Measurements from ENCODE around the gene WDR36. TPM values are rescaled to one million over a fixed set of nuclear protein-coding genes. Genes with fewer than 3 reads are reported as not detected.

WDR36 gene
- polyA plus RNA-seq, 1 experiment: 8.5 TPM

GRCh38 chr5:111070272-111071134 lies 21.6 kb upstream of the WDR36 start:
- Histone ChIP-seq H3K27me3 (ENCODE audit: control insufficient read depth, insufficient read depth, low read length) (peaks cover 20% of the 10 kb centered on the region), H3K36me3 (ENCODE audit: control insufficient read depth, insufficient read depth, low read length) (no peaks in the 10 kb centered on the region), H3K4me3 (ENCODE audit: low read depth, low read length) (0 out of 2 replicates have a peak overlapping the region, but pooled peaks have one; percentile 12)
- CTCF ChIA-PET: interaction anchor here (1.6 kb wide), 1 partner anchor 12 kb away, joined by 3 read pairs; no protein-coding TSS in a partner anchor
- DNase-seq (ENCODE audit: low read depth): no peak
- TF ChIP-seq CTCF (IDR thresholded peaks at IDR 0.05; ENCODE audit: insufficient read depth, low read depth, low read length): no peak
- POLR2A ChIA-PET: no interaction called here

GRCh38 chr5:111071413-111071812 lies 20.7 kb upstream of the WDR36 start, which contains the start of gene TSLP:
TSLP (plus strand) TSS chr5:111071713; CDS start chr5:111071891, 178 bp downstream.
- ChIA-PET CTCF (no interaction called here), POLR2A (no interaction called here)
- H3K27me3 ChIP-seq (ENCODE audit: control insufficient read depth, insufficient read depth, low read length): peaks cover 20% of the 10 kb centered on the region
- H3K4me3 ChIP-seq (ENCODE audit: low read depth, low read length): 0 out of 2 replicates have a peak within 1 kb of the TSS, but pooled peaks have one; percentile 12
- H3K36me3 ChIP-seq (ENCODE audit: control insufficient read depth, insufficient read depth, low read length): no peaks in the 10 kb centered on the region
- DNase-seq (ENCODE audit: low read depth): no peak
- no peak for TF ChIP-seq CTCF (IDR thresholded peaks at IDR 0.05; ENCODE audit: insufficient read depth, low read depth, low read length)

GRCh38 chr5:111072949-111073682 lies 19.0 kb upstream of the WDR36 start:
- POLR2A ChIA-PET: no interaction called here
- H3K4me3 ChIP-seq (ENCODE audit: low read depth, low read length): peak overlapping the region; percentile 44
- no peak for TF ChIP-seq CTCF (IDR thresholded peaks at IDR 0.05; ENCODE audit: insufficient read depth, low read depth, low read length)
- peaks cover 22% of the 10 kb centered on the region for H3K27me3 ChIP-seq (ENCODE audit: control insufficient read depth, insufficient read depth, low read length)
- DNase-seq (ENCODE audit: low read depth): no peak
- H3K36me3 ChIP-seq (ENCODE audit: control insufficient read depth, insufficient read depth, low read length): no peaks in the 10 kb centered on the region
- CTCF ChIA-PET: interaction anchor here (0.6 kb wide), 1 partner anchor 335 kb away, joined by 3 read pairs; no protein-coding TSS in a partner anchor

- Histone ChIP-seq H3K27me3 (ENCODE audit: control insufficient read depth, insufficient read depth, low read length) (peaks cover 22% of the 10 kb centered on the region), H3K36me3 (ENCODE audit: control insufficient read depth, insufficient read depth, low read length) (no peaks in the 10 kb centered on the region), H3K4me3 (ENCODE audit: low read depth, low read length) (no peak overlapping the region)
- no peak for TF ChIP-seq CTCF (IDR thresholded peaks at IDR 0.05; ENCODE audit: insufficient read depth, low read depth, low read length)
- DNase-seq (ENCODE audit: low read depth): no peak
- CTCF ChIA-PET: no interaction called here
- POLR2A ChIA-PET: interaction anchor here (0.6 kb wide), 1 partner anchor 157 kb away, joined by 3 read pairs; no protein-coding TSS in a partner anchor
Measured at GRCh38 chr5:111074244-111074643, 17.9 kb upstream of the WDR36 start.

GRCh38 chr5:111075520-111075919 lies 16.6 kb upstream of the WDR36 start:
- CTCF ChIA-PET: no interaction called here
- DNase-seq (ENCODE audit: low read depth): peak; percentile 73
- TF ChIP-seq CTCF (IDR thresholded peaks at IDR 0.05; ENCODE audit: insufficient read depth, low read depth, low read length): no peak
- POLR2A ChIA-PET: no interaction called here
- Histone ChIP-seq H3K36me3 (ENCODE audit: control insufficient read depth, insufficient read depth, low read length) (no peaks in the 10 kb centered on the region), H3K4me3 (ENCODE audit: low read depth, low read length) (no peak overlapping the region), H3K27me3 (ENCODE audit: control insufficient read depth, insufficient read depth, low read length) (peaks cover 18% of the 10 kb centered on the region)
